ENCODE measurements around the gene HS3ST6.
"Not testable (repeated sequence)": the region's sequence is repeated elsewhere in the genome, so short reads cannot be mapped to it uniquely, and the experiment has no call there.

The HS3ST6 gene

DNA sequence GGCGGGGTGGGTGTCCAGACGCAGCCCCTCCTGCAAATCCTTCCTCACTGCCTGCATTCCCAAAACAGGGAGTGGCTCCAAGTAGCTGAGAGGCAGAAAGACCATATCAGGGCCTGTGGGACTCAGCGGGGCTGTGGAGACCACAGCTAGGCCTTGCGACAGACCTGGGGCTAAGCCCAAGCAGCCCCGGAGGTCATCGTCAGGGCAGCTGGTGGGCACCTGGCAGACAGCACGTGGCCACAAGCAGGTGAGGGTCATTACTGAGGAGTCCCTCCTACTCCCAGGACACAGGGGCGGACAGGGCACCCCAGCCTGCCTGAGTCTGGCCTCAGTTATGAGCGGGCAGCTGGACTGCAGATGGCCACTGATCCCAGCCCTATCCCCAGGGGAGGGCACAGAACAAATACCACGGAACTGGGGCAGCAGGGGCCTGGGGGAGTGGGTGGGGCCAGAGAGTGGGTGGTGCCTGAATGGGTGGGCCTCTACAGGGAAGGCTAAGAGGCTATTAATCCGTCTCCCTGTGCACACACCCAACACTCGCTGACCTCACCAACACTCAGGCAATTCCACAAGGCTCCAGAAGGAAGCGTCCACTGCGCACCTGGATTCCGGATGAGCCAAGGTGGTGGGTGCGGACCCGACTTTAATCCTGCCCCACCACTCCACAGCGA, 8.5 kb downstream of the HS3ST6 start:
- H3K4me3 ChIP-seq (ENCODE audit: low read depth, low read length) = no peak overlapping the region

DNA sequence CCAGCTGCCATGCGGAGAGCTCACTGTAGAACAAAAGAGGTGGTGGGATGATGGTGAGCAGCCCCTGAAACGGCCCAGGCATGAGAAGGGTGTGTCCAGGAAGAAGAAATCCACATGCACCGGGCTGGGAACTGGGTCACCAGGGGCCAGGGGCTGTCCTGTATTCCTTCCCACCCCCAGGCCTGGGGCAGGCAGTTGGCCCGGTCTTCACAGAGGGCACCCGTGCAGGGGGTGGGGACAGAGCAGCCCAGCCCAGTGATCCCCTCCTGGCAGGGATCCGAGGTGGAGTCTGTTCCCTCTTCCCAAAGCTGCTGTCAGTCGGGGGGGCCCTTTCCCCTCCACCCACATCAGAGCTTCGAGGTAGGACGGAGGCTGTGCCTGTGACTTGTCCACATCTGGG, 9.2 kb downstream of the HS3ST6 start:
- H3K4me3 ChIP-seq (ENCODE audit: low read depth, low read length) = no peak overlapping the region

DNA sequence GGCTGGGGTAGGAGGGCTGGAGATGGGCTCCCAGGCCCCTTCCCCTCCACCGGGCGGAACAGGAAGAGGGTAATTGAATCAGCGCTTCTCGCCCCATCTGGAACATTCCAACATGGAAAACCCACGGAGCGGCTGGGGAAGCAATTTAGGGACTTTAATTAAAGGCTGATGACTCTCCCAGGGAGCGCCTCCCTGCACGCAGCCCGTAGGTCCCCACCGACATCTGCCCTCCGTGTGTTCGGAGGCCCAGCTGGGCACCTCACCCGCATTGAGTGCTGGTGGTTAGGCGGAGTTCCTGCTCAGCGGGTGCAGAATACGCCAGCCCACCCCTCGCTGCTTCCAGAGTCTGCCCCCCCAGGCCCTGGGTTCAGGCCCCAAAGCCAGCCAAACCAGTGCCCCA, 10.0 kb downstream of the HS3ST6 start:
- no peak overlapping the region for H3K4me3 ChIP-seq (ENCODE audit: low read depth, low read length)

DNA sequence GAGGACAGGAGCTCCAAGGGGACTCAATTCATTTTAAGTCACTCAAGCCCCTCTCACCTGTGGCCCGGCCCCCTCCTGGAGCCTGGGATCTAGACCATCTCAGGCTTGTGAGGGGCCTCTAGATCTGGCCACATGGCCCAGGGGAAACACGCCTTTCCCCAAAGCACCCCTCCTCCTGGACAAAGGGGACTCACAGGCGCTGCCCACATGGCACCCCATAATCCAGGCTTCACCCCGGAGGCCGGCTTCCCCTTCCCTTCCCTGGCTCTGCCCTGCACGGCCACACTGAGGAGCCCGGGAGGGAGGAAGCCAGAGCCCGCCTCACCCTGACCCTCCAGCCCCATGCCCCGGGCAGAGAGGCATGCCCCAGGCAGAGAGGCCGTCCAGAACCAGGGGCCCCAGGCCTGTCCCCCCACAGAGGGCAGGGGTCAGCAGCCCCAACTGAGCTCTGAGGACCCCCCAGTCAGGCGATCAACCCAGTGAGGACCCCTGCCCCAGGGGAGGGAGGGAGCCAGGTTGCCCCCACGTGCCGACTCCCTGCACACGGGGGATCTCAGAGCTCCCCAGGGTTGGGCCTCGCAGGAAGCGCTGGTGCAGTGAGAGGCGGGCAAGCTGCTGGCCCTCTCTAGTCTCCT, 10.9 kb downstream of the HS3ST6 start:
- no peak overlapping the region for H3K4me3 ChIP-seq (ENCODE audit: low read depth, low read length)

DNA sequence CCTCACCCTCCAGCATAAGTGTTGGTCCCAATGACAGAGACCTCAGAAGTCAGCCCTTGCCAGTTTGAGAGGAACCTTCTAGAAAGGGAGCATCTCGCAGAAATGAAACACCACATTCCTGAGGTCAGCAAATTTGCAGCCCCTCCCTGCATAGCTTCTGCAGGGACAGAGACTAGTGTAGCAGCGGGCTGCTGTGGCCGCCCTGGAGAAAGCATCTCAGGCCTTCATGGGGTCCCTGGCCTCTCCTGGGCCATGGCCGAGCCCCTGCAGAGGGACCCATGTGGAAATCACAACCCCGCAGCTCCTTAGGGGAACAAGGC, 11.4 kb downstream of the HS3ST6 start:
- no peak overlapping the region for H3K4me3 ChIP-seq (ENCODE audit: low read depth, low read length)

DNA sequence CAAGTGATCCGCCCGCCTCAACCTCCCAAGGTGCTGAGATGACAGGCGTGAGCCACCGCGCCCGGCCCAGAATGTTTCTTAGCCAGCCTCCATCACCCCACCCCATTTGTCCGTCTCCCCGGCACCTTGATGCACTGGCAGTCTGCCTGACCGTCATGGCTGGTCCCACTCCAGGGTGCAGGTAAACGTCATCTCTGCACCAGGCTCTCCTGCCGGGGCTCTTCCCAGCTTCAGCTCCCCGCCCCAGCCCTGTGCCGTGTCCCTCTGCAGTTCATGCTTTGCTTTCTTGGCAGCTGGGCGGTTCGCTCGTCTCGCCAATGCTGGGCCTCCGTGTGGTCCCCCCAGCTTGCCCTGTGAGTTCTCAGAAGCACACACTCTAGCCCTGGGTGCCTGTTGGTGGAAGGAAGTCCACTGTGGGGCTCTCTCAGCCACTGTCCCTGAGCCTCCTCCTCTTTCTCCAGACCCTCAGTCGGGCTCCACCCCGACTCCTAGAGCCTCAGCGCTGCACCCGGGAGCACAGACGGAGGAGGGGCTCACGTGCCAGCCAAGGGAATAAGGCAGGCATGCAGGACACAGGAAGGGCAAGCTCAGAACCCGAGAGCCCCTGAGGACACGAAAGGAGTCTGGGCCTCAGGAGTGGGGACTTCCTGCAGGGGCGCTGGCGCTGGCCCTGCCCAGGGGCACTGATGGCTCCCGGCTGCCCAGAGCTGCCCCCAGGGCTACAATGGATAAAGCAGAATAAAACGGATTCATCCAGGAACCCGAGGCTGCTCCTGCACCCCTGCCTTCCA, 12.0 kb downstream of the HS3ST6 start:
- H3K4me3 ChIP-seq (ENCODE audit: low read depth, low read length) = no peak overlapping the region

DNA sequence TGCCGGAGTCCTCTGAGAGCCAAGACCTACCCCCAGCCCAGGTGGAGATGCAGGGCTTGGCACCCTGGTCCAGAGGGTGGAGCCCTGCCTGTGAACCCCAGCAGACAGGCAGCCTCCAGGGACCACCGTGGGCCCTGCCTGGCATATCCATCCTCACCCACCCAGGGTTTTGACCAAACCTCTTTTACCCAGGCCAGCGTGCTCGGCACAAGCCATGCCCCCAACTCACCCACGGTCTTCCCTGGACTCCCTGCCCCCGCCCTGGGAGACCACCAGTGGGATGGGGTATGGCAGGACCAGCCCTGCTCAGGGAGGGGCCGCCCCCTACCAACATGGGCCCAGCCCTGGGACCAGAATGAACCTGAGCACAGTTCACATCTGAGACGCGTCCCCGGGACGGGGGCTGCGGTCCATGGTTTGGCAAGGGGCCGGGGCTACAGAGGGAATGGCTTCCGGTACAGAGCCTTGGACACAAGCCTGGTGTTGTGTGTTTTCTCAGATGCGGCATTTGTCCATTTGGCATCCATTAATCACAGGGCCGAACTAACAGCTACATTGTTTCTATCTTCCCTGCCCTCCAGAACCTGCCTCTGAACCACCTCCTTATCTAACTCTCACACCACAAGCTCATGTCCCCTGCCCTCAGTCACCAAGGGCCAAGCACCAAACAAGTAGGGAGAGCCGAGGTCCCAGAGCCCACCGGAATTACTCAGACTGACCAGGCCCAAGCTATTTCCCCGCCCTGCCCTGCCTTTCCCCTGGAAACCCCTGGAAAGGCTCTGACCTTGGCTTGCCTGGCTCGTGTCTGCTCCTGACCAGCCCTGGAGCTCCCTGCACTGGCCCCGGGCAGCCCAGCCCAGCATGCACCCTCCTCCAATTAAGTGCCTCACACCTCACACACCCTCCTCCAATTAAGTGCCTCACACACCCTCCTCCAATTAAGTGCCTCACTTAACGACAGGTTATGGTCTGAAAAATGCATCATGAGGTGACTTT, 14.1 kb downstream of the HS3ST6 start:
- H3K4me3 ChIP-seq (ENCODE audit: low read depth, low read length) = no peak overlapping the region

DNA sequence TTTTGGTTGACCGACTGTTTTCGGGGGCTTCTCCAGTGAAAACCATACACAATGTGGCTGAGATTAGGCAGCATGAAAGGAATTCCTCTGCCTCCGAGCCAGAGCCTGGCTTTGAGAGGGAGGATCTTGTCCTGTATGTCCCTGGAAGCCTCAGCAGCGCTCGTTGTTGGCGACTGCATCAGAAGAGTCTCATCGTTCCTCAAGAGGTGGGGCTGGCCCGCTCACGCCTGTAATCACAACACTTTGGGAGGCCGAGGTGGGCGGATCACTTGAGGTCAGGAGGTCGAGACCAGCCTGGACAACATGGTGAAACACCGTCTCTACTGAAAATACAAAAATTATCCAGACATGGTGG, 15.0 kb downstream of the HS3ST6 start:
- H3K4me3 ChIP-seq (ENCODE audit: low read depth, low read length) = no peak overlapping the region

DNA sequence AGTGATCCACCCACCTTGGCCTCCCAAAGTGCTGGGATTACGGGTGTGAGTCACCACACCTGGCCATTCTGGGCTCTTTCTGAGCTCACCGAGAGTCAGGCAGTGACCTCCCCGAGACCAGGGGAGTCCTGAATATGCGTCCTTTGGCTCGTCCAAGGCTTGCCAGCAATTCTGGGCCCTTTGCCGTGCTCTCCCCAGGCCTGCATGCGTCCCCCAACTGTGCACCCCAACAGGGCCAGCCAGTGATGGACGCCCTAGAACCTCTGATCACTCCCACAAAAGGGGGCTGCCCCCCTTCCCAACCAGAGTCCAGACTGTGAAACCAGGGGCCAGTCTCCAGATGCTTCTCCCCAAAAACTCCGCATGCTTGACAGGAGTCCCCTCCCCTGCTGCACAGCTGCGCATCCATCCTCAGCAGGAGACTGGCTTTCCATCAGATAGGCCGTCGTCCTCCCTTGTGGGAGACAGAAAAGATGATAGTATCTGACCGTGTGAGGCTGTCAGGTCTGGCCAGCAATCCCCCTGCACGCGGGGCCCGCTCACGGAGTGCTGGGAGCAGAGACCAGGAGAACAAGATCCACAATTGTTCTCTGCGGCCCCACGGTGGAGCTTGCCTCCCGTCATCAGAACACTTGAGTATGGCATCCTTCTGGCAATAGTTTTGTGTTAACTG, 15.5 kb downstream of the HS3ST6 start:
- no peak overlapping the region for H3K4me3 ChIP-seq (ENCODE audit: low read depth, low read length)

DNA sequence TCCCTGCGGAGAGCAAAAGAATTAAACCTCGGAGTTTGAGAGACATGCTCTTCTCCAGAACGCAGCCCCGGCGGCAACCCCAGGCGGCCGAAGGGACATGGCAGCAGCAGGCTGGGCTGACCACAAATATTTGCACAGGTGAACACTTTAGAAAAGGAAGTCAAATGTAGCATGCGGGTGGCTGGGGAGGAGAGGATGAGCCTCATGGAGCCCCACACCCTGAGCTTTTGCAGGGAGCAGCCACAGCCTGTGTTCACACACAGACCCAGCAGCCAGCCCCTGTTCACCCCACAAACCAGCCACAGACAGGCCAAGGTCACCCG, 17.8 kb downstream of the HS3ST6 start:
- H3K4me3 ChIP-seq (ENCODE audit: low read depth, low read length) = no peak overlapping the region

DNA sequence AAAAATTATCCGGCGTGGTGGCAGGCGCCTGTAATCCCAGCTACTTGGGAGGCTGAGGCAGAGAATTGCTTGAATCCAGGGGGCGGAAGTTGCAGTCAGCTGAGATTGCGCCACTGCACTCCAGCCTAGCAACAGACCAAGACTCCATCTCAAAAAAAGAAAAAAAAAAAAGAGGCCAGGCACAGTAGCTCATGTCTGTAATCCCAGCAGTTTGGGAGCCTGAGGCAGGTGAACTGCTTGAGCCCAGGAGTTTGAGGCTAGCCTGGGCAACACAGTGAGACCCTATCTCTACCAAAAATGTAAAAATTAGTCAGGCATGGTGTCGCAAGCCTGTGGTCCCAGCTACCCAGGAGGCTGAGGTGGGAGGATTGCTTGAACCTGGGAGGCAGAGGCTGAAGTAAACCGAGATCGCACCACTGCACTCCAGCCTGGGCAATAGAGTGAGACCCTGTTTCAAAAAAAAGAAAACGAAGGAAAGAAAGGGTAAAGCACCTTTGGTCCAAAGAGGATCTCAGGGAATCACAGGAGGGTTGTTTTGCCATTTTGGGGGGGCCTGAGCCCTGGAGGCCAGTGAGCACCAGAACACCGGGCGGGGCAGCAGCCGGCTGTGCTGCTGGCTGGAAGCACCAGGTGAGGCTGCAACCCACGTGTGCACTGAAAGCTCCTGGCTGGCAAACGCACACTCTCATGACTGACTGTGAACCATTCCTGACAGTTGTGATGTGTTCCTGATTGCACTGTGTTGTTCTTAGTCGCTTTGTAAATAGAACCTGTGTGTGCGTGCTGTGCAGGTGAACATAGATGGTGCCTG, 18.4 kb downstream of the HS3ST6 start:
- H3K4me3 ChIP-seq (ENCODE audit: low read depth, low read length) = no peak overlapping the region

DNA sequence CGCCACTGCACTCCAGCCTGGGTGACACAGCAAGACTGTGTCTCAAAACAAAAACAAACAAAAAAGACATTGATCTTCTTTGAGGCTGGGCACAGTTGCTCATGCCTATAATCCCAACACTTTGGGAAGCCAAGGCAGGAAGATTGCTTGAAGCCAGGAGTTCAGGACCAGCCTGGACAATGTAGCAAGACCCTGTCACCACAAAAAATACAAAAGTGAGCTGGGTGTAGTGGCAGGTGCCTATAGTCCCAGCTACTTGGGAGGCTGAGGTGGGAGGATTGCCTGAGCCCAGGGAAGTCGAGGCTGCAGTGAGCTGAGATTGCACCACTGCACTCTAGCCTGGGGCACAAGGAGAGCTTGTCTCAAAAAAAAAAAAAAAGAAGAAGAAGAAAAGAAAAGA, 20.5 kb downstream of the HS3ST6 start:
- H3K4me3 ChIP-seq (ENCODE audit: low read depth, low read length) = not testable (repeated sequence)

DNA sequence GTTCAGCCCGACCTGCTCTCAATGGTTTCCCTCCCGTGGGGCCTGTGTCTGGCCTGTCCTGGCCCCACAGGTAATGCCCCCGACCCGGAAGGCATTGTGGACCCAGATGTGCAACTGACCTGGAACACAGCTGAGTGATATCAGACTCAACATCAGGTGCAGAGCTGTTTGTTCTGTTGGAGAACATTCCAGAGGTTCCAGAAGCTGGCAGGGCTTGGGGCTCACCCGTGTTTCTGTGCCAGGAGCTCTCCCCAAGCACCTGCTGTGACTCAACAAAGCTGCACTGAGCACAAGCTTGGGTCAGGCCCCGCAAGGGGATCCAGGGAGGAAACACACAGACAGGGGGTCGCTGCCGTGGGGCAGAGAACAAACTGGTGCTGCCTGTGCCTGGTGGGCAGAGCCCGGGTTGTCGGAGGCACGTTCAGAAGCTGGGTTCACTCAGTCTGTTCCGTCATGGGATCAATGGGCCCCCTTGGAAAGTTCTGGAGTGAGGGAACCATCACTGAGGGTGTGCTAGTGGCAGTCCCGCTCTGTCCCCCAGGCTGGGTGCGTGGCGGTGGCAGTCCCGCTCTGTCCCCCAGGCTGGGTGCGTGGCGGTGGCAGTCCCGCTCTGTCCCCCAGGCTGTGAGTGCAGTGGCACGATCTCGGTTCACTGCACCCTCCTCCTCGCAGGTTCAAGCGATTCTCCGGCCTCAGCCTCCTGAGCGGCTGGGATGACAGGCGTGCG, 22.1 kb downstream of the HS3ST6 start:
- H3K4me3 ChIP-seq (ENCODE audit: low read depth, low read length) = no peak overlapping the region

DNA sequence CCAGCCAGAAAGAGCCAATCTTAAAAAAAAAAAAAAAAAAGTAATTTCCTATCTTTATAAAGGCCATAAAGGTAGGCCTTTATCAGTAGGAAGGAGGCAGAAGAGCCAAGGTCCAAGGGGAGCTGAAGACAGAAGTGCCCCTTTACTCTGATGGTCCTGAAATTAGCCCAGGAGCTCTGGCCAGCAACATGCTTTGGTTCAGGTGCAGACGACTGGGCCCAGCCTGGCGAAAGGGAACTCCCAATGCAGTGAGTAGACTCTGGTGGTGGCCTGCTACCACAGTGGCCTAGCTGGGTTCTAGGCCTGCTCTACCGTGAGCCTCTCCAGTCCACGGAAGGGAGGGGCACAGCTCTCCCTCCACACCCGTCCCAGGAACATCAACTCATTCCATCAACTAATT, 23.1 kb downstream of the HS3ST6 start:
- H3K4me3 ChIP-seq (ENCODE audit: low read depth, low read length) = no peak overlapping the region

DNA sequence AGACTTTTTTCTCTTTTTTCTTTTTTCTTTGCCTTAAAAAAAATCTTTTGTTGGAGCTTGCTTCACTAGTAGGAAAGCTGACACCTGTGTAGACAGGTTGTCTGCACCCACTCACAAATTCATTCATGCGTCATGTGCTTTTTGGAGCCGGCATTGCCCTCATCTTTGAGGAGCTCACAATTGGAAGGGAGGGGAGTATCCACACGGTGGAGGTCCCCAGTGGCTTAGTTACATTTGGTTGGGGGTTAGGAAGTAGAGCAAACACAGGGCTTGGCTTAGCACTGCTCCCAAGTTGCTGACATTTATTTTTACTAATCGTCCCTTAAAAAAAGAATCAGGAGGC, 27.5 kb downstream of the HS3ST6 start:
- H3K4me3 ChIP-seq (ENCODE audit: low read depth, low read length) = no peak overlapping the region

DNA sequence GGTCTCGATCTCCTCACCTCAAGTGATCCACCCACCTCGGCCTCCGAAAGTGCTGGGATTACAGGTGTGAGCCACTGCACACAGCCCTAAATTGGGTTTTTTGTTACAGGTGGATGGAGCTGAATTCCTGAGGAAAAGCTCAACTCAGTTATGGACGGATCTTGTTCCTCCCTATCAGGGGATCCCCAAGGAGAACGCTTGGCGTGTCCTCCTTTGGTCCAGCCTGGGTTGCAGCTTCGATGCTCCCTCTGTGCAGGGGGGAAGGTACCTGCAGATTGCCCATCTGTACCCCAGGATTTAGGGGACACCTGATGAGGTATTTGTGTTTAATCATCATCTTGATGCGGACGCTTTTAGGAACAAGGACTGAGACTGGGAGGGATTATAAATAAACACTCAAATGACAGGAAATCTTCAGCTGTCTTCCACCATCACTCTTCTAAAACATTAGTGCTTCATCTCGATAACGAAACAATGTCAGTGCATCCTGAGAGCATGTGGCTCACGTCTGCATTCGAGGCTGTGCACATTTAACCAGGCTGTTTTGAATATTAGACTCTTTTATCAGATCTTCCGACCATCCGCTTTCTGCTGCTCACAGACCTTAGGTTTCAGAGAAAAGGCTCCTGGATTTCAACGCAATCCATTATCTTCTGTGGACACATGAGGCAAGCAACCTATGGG, 28.0 kb downstream of the HS3ST6 start:
- no peak overlapping the region for H3K4me3 ChIP-seq (ENCODE audit: low read depth, low read length)

DNA sequence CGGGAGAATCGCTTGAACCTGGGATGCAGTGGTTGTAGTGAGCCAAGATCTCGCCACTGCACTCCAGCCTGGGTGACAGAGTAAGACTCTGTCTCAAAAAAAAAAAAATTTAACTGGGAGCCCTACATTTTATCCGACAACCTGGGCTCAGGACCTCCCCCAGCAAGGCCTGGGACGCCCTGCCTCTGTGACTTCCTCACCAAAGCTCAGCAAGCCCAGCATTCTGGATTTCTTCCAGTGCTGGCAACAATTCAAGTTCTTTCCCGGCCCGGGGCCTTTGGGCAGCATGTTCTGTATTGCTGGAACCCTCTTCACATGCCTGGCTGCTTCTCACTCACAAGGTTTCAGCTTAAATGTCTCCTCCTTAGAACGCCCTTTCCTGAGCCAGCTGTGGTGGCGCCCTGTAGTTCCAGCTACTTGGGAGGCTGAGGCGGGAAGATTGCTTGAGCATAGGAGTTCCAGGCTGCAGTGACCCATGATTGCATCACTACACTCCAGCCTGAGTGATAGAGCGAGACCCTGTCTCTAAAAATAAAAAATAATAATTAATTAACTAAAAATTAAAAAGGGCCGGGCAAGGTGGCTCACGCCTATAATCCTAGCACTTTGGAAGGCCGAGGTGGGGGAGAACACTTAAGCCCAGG, 30.4 kb downstream of the HS3ST6 start:
- H3K4me3 ChIP-seq (ENCODE audit: low read depth, low read length) = no peak overlapping the region

DNA sequence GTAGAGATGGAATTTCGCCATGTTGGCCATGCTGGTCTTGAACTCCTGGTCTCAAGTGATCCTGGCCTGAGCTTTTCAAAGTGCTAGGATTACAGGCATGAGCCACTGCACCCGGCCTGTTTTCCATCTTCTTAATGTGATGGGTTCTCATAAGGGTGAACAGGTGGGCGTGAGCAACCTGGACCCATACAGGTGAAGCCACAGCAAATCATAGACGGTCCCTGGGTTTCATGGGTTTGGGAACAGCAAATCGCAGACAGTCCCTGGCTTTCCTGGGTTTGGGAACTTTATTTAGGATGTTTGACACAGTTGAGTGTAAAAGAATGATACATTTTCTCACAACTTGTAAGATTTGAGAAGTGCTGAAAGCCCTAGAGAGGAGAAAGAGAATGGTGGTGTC, 33.3 kb downstream of the HS3ST6 start:
- H3K4me3 ChIP-seq (ENCODE audit: low read depth, low read length) = no peak overlapping the region

Data from iPS-11a (cell line).